Endothelial cell of umbilical vein (primary cell): ENCODE data around the gene GAL3ST1.

Experiments
- CTCF ChIP-seq, 2 donors: IDR thresholded peaks; 1 replicate in 1 of 2; 2 replicates in 1 of 2; pipeline ENCODE4 v1.5.1; 2011; ENCODE audit warnings: low read length in 2 of 2, mild to moderate bottlenecking in 2 of 2, moderate library complexity in 2 of 2, control low read depth in 1 of 2, inconsistent platforms in 1 of 2, low read depth in 1 of 2; ENCODE audit not compliant: insufficient read depth in 1 of 2; ENCODE audit errors: extremely low read depth in 1 of 2
- EZH2 ChIP-seq: IDR thresholded peaks from 2 replicates; pipeline ENCODE4 v1.6.1; 2012; ENCODE audit warnings: borderline replicate concordance, low read depth, mild to moderate bottlenecking, moderate library complexity, low read length, inconsistent platforms; ENCODE audit not compliant: severe bottlenecking
- FOS ChIP-seq: IDR thresholded peaks from 2 replicates; pipeline ENCODE4 v1.6.1; 2011; ENCODE audit warnings: mild to moderate bottlenecking, low read length, moderate library complexity, borderline replicate concordance; ENCODE audit not compliant: insufficient read depth
- GATA2 ChIP-seq: IDR thresholded peaks from 2 replicates; pipeline ENCODE4 v1.7.0; 2011; ENCODE audit warnings: low read depth, mild to moderate bottlenecking, moderate library complexity, mixed read lengths, low read length; ENCODE audit not compliant: insufficient read length, insufficient read depth
- MAX ChIP-seq: IDR thresholded peaks from 2 replicates; pipeline ENCODE4 v1.6.1; 2011; ENCODE audit not compliant: insufficient read depth, insufficient read length
- POLR2A ChIP-seq: IDR thresholded peaks from 2 replicates; pipeline ENCODE4 v1.6.1; 2012; ENCODE audit warnings: low read depth, mild to moderate bottlenecking, control low read depth, low read length
- POLR2AphosphoS5 ChIP-seq: IDR thresholded peaks from 2 replicates; pipeline ENCODE4 v1.6.1; 2012; ENCODE audit warnings: low read depth, mild to moderate bottlenecking, control low read depth, low read length, moderate library complexity; ENCODE audit not compliant: insufficient read depth

GRCh38 chr22:30586414-30586813 lies 11.9 kb upstream of the GAL3ST1 start:
- TF ChIP-seq CTCF (IDR thresholded peaks at IDR 0.05; ENCODE audit: extremely low read depth in 1 of 2, insufficient read depth in 1 of 2, low read depth in 1 of 2, low read length in 2 of 2) (no peak), POLR2AphosphoS5 (no peak), GATA2 (no peak), MAX (no peak), POLR2A (no peak), EZH2 (no peak), FOS (no peak)
